B cell (primary cell): ENCODE data around the gene DYNLT2. TPM values are rescaled to one million over a fixed set of nuclear protein-coding genes. Genes with fewer than 3 reads are reported as not detected.

Source experiments
- ATAC-seq: fragments of 200-7000 bp; cut with Tn5 transposase; one replicate; pipeline ENCODE4 v1.10.0; 2021; ENCODE audit warnings: low read depth, mild to moderate bottlenecking, moderate number of reproducible peaks, moderate library complexity
- CTCF ChIA-PET: fragments of 350-600 bp; sonication (Branson Sonifier 250); formaldehyde crosslinking; loops from one replicate; lab custom pipeline; 2021; ENCODE audit warnings: antibody characterized with exemption, inconsistent platforms; lab: Charles Lee
- POLR2A ChIA-PET: fragments of 350-600 bp; sonication (Branson Sonifier 250); formaldehyde crosslinking; loops from one replicate; lab custom pipeline; 2021; ENCODE audit warnings: antibody characterized with exemption; lab: Charles Lee
- DNase-seq: peaks from one replicate; pipeline ENCODE4 v3.0.0; 2013
- H2AFZ ChIP-seq: 2 replicates; pipeline ENCODE4 v1.6.1; 2012; ENCODE audit warnings: mild to moderate bottlenecking, low read depth, low read length; ENCODE audit not compliant: insufficient read depth, poor library complexity, severe bottlenecking
- H3K27ac ChIP-seq, 2 donors: 1 replicate in 1 of 2; 2 replicates in 1 of 2; pipeline ENCODE4 v1.5.1; 2012 to 2013; ENCODE audit warnings: low read length in 2 of 2, mild to moderate bottlenecking in 2 of 2, moderate library complexity in 1 of 2
- H3K27me3 ChIP-seq, 4 experiments: fragments of 200-600 bp in 1 of 4; sonication (generic) in 1 of 4; replicated peaks in 1 of 4; 1 replicate in 2 of 4; 2 replicates in 2 of 4; pipeline versions ENCODE4 v1.6.1 to v1.7.0; 2013 to 2016; ENCODE audit warnings: low read length in 3 of 4, mild to moderate bottlenecking in 2 of 4, mixed read lengths in 1 of 4, moderate library complexity in 1 of 4; ENCODE audit not compliant: insufficient read depth in 4 of 4, control insufficient read depth in 3 of 4; ENCODE audit errors: control extremely low read depth in 1 of 4
- H3K36me3 ChIP-seq, 2 experiments: replicated peaks in 1 of 2; 1 replicate in 1 of 2; 2 replicates in 1 of 2; pipeline versions ENCODE4 v1.6.1 to v1.7.1; 2013; ENCODE audit warnings: low read length in 1 of 2; ENCODE audit not compliant: insufficient read depth in 2 of 2, control insufficient read depth in 1 of 2; ENCODE audit errors: control extremely low read depth in 1 of 2, extremely low read depth in 1 of 2
- H3K4me1 ChIP-seq, 2 donors: fragments of 200-600 bp in 1 of 2; sonication (generic) in 1 of 2; 1 replicate in 1 of 2; 2 replicates in 1 of 2; pipeline versions ENCODE4 v1.5.1 to v1.6.1; 2013 to 2017; ENCODE audit warnings: low read length in 2 of 2; ENCODE audit not compliant: control insufficient read depth in 2 of 2, insufficient read depth in 2 of 2
- H3K4me2 ChIP-seq: replicated peaks from 2 replicates; pipeline ENCODE3; 2012; ENCODE audit warnings: mild to moderate bottlenecking, low read depth, low read length; ENCODE audit not compliant: poor library complexity, severe bottlenecking
- H3K4me3 ChIP-seq, 5 experiments: fragments of 200-600 bp in 1 of 5; sonication (generic) in 1 of 5; 1 replicate in 3 of 5; 2 replicates in 2 of 5; pipeline versions ENCODE4 v1.5.1 to v1.7.0; 2011 to 2016; ENCODE audit warnings: low read length in 4 of 5, mild to moderate bottlenecking in 4 of 5, low read depth in 2 of 5, control low read depth in 1 of 5, moderate library complexity in 1 of 5; ENCODE audit not compliant: insufficient read depth in 1 of 5; ENCODE audit errors: control extremely low read depth in 1 of 5, extremely low read depth in 1 of 5
- H3K79me2 ChIP-seq: fragments of 200-600 bp; sonication (generic); one replicate; pipeline ENCODE4 v1.6.0; 2016; ENCODE audit warnings: low read length; ENCODE audit not compliant: control insufficient read depth, insufficient read depth
- H3K9ac ChIP-seq: fragments of 200-600 bp; sonication (generic); 2 replicates; pipeline ENCODE4 v1.6.1; 2017; ENCODE audit warnings: mild to moderate bottlenecking, low read length, moderate library complexity
- H3K9me3 ChIP-seq, 3 donors: one replicate each; pipeline versions ENCODE4 v1.6.1 to v1.7.1; 2013; ENCODE audit warnings: low read length in 2 of 3; ENCODE audit not compliant: control insufficient read depth in 2 of 3, insufficient read depth in 1 of 3; ENCODE audit errors: control extremely low read depth in 1 of 3
- H4K20me1 ChIP-seq: 2 replicates; pipeline ENCODE4 v1.6.0; 2012; ENCODE audit warnings: mild to moderate bottlenecking, low read length; ENCODE audit not compliant: insufficient read depth, control insufficient read depth, poor library complexity, severe bottlenecking
- H3K27ac Mint-ChIP-seq: one replicate; pipeline ENCODE4 v1.8.0; 2021; ENCODE audit warnings: mixed read lengths
- H3K27me3 Mint-ChIP-seq: one replicate; pipeline ENCODE4 v1.8.0; 2021; ENCODE audit warnings: mixed read lengths
- H3K4me1 Mint-ChIP-seq: one replicate; pipeline ENCODE4 v1.8.0; 2021; ENCODE audit warnings: mixed read lengths
- H3K4me3 Mint-ChIP-seq: one replicate; pipeline ENCODE4 v1.8.0; 2021; ENCODE audit warnings: mixed read lengths
- H3K9me3 Mint-ChIP-seq: one replicate; pipeline ENCODE4 v1.8.0; 2022; ENCODE audit warnings: mixed read lengths; ENCODE audit not compliant: insufficient read depth
- EZH2 ChIP-seq: IDR thresholded peaks from 2 replicates; pipeline ENCODE4 v1.6.1; 2012; ENCODE audit warnings: borderline replicate concordance, low read depth, mild to moderate bottlenecking, moderate library complexity, low read length; ENCODE audit not compliant: insufficient read depth, poor library complexity, severe bottlenecking
- WGBS: methylation state at CpG from one replicate; pipeline ENCODE4 v1.1.5; 2013; ENCODE audit warnings: missing lambda C conversion rate; ENCODE audit not compliant: insufficient coverage; 5-methylcytosine and 5-hydroxymethylcytosine counted together
- intact Hi-C: fragments of 100-400 bp; cut with micrococcal nuclease; formaldehyde crosslinking; loops from one replicate; pipeline ENCODE4 v1.10.0; 2022
- polyA plus RNA-seq: library from polyadenylated mRNA; depleted of rRNA; stranded (reverse); fragments of >200 nt; gene quantifications from 2 replicates; pipeline ENCODE4 v1.2.3, GENCODE V29; 2012
- total RNA-seq, 2 donors: library from RNA; stranded (reverse); fragments of 120-200 nt in 1 of 2; gene quantifications; 1 replicate in 1 of 2; 2 replicates in 1 of 2; pipeline versions ENCODE4 v1.2.3 to v1.2.4, GENCODE V29; 2013 to 2022
- TF ChIP-seq, protein P1 (sequence below): fragments of 200-600 bp; IDR thresholded peaks from one replicate; pipeline ENCODE4 v1.8.0; 2022; ENCODE audit warnings: antibody characterized with exemption, mild to moderate bottlenecking

Gene DYNLT2
- total and polyA plus RNA-seq, 2 donors (not counting 1 experiment from before 2014, with no cell fraction given) = 2.4 to 7.2 TPM

DNA sequence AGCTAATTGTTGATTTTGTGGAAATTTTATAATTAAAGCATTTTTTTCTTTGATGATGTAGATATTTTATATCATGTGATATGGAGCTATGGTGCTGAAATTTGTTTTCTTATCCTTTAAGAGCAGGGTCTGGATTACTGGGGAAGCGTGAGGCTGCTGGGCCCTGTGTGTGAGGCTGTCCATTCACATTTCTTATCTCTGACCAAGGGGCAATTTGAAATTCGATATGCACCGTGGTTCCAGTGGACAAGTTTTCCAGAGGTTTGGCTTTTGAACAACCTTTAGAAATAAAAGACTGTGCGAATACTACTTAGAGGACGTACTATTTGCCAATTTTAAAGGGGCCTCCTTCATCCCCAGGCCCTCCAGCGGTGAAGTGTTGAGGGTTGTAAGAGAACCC lies 3.8 kb upstream of the DYNLT2 start:
- Mint-ChIP-seq H3K4me3 (no peak overlapping the region), H3K27me3 (no peaks in the 10 kb centered on the region), H3K9me3 (no peaks in the 10 kb centered on the region), H3K4me1 (peaks cover 23% of the 10 kb centered on the region), H3K27ac (no peak overlapping the region)
- H3K4me1 ChIP-seq = peaks cover 14 to 19% of the 10 kb centered on the region in 2 donors
- no peaks in the 10 kb centered on the region for H3K9me3 ChIP-seq
- DNase-seq = no peak
- 97% methylated on average over 6 of the region's 6 CpGs for WGBS
- ChIA-PET POLR2A (no interaction called here), CTCF (interaction anchor here (1.3 kb wide), 1 partner anchor 53 kb away, joined by 3 read pairs; the partner anchor contains the start of genes C6orf120 and WDR27)
- TF ChIP-seq EZH2 = no peak
- TF ChIP-seq, protein P1, sequence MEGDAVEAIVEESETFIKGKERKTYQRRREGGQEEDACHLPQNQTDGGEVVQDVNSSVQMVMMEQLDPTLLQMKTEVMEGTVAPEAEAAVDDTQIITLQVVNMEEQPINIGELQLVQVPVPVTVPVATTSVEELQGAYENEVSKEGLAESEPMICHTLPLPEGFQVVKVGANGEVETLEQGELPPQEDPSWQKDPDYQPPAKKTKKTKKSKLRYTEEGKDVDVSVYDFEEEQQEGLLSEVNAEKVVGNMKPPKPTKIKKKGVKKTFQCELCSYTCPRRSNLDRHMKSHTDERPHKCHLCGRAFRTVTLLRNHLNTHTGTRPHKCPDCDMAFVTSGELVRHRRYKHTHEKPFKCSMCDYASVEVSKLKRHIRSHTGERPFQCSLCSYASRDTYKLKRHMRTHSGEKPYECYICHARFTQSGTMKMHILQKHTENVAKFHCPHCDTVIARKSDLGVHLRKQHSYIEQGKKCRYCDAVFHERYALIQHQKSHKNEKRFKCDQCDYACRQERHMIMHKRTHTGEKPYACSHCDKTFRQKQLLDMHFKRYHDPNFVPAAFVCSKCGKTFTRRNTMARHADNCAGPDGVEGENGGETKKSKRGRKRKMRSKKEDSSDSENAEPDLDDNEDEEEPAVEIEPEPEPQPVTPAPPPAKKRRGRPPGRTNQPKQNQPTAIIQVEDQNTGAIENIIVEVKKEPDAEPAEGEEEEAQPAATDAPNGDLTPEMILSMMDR = no peak
- no peak overlapping the region for H3K4me2 ChIP-seq
- no peak for ATAC-seq
- peaks cover 11% of the 10 kb centered on the region for H3K79me2 ChIP-seq
- no peak overlapping the region for H3K27ac ChIP-seq
- no peak overlapping the region for H3K4me3 ChIP-seq
- peaks cover 0 to 23% of the 10 kb centered on the region in 2 experiments for H3K36me3 ChIP-seq
- H4K20me1 ChIP-seq = no peaks in the 10 kb centered on the region
- H3K27me3 ChIP-seq = no peaks in the 10 kb centered on the region
- intact Hi-C loops = no loop called here
- no peak overlapping the region for H3K9ac ChIP-seq
- no peak overlapping the region for H2AFZ ChIP-seq

DNA sequence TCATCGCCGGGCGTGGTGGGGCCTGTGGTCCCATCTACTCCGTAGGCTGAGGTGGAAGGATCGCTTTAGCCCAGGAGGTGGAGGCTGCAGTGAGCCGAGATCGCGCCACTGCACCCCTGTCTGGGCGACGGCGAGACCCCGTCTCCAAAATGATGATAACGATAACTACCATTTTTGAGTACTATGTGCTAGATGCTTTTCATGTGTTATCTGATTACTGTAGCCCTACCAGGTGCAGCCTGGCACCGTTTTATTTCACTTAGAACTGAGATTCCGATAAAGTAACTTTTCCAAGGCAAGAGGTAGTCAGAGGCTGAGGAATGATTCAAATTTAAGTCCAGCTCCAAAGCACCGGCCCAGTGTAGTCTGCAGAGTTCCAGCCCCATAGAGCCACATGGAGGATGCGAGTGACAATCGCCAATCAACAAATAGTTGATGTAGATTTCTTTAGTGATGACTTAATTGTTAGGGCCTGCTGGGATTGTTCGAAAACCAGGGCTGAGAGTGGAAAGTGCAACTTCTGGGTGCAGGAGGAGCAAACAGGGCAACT lies 777 bp upstream of the DYNLT2 start:
- H3K4me3 Mint-ChIP-seq = peak overlapping the region; percentile 98
- Histone ChIP-seq H2AFZ (peak overlapping the region; percentile 88), H3K9ac (peak overlapping the region; percentile 91), H3K27ac (peak overlapping the region; percentile 91 to 97), H3K4me2 (peak overlapping the region; percentile 70), H4K20me1 (no peaks in the 10 kb centered on the region), H3K79me2 (peaks cover 15% of the 10 kb centered on the region), H3K27me3 (no peaks in the 10 kb centered on the region), H3K4me1 (peaks cover 17 to 20% of the 10 kb centered on the region in 2 donors), H3K36me3 (peaks cover 0 to 6% of the 10 kb centered on the region in 2 experiments), H3K4me3 (peak overlapping the region; percentile 72 to 85 (median 79)), H3K9me3 (no peaks in the 10 kb centered on the region)
- POLR2A ChIA-PET = interaction anchor here (1.0 to 2.6 kb wide), 4 partner anchors 47 to 802 kb away, joined by 4 to 20 read pairs (median 8); partner anchors contain the start of genes C6orf120, PSMB1, TBP and WDR27
- TF ChIP-seq, protein P1 = no peak
- peak overlapping the region; percentile 98 for H3K27ac Mint-ChIP-seq
- CTCF ChIA-PET = interaction anchor here (0.9 to 1.8 kb wide), 3 partner anchors 38 to 53 kb away, joined by 4 to 6 read pairs (median 6); partner anchors contain the start of genes C6orf120 and WDR27
- ATAC-seq = no peak
- WGBS = 23% methylated on average over 11 of the region's 19 CpGs
- H3K27me3 Mint-ChIP-seq = no peaks in the 10 kb centered on the region
- peaks cover 27% of the 10 kb centered on the region for H3K4me1 Mint-ChIP-seq
- no peaks in the 10 kb centered on the region for H3K9me3 Mint-ChIP-seq
- DNase-seq = no peak
- intact Hi-C loops = no loop called here
